Measurements from ENCODE around the gene TOM1L1. TPM values are rescaled to one million over a fixed set of nuclear protein-coding genes. Genes with fewer than 3 reads are reported as not detected.

TOM1L1 gene
- total RNA-seq, 2 experiments from 2014 or later, result 0.66 TPM; not detected in 1

- peaks cover 1% of the 10 kb centered on the region for H3K36me3 Mint-ChIP-seq
- no peaks in the 10 kb centered on the region for H3K27me3 Mint-ChIP-seq
- DNase-seq (no peak), ATAC-seq (no peak)
- H3K9me3 Mint-ChIP-seq (ENCODE audit: low read depth), result no peaks in the 10 kb centered on the region
- CTCF ChIA-PET, result no interaction called here
- no peak overlapping the region for H3K4me3 Mint-ChIP-seq
- H3K27ac Mint-ChIP-seq, result no peak overlapping the region
- peaks cover 19% of the 10 kb centered on the region for H3K4me1 Mint-ChIP-seq
Observed at GRCh38 chr17:54971901-54972300, 71.2 kb downstream of the TOM1L1 start.

GRCh38 chr17:54972406-54973138, 71.9 kb downstream of the TOM1L1 start:
- DNase-seq, result no peak
- CTCF ChIA-PET, result interaction anchor here (1.5 kb wide), 1 partner anchor 20 kb away, joined by 9 read pairs; no protein-coding TSS in a partner anchor
- Mint-ChIP-seq H3K9me3 (ENCODE audit: low read depth) (no peaks in the 10 kb centered on the region), H3K36me3 (peaks cover 1% of the 10 kb centered on the region), H3K4me3 (no peak overlapping the region), H3K27me3 (no peaks in the 10 kb centered on the region), H3K27ac (no peak overlapping the region), H3K4me1 (peaks cover 16% of the 10 kb centered on the region)
- ATAC-seq, result no peak

DNA sequence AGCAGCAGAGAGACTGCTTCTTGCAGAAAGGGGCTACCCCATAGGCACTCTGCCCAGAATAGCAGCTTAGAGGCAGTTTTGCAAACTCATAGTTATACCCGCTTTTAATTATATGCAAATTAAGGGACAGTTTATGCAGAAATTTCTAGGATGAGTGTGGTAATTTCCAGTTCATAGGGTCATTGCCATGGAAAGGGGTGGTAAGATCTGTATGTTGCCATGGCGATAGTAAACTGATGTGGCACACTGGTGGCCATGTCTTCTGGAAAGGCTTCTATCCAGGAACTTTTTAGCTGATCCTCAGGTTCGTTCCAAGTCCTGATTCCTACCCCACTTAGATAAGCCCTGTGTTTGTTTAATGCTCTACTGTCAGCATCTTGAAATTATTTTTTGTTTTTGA, 74.1 kb downstream of the TOM1L1 start:
- ATAC-seq (no peak), DNase-seq (no peak)
- Mint-ChIP-seq H3K27ac (no peak overlapping the region), H3K4me1 (peaks cover 17% of the 10 kb centered on the region), H3K36me3 (peaks cover 6% of the 10 kb centered on the region), H3K4me3 (no peak overlapping the region), H3K27me3 (no peaks in the 10 kb centered on the region), H3K9me3 (ENCODE audit: low read depth) (peaks cover 2% of the 10 kb centered on the region)
- CTCF ChIA-PET, result interaction anchor here (1.1 to 1.3 kb wide), 2 partner anchors 11 to 18 kb away, joined by 3 to 4 read pairs; no protein-coding TSS in a partner anchor

DNA sequence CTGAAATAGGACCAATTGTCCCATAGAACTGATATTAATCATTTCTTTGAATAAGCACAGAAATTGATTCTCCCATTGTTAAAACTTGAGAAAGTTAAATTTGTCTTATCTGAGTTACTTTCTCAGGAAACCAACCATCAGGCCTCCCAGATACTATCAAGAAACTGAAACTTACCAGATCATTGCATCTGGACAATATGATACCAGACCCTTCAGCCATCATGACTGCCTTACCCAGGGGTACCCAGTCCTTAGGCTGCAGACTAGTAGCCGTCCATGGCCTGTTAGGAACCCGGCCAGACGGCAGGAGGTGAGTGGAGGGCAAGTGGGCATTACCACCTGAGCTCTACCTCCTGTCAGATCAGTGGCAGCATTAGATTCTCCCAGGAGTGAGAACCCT, 75.7 kb downstream of the TOM1L1 start:
- CTCF ChIA-PET, result no interaction called here
- Mint-ChIP-seq H3K27me3 (no peaks in the 10 kb centered on the region), H3K36me3 (peaks cover 13% of the 10 kb centered on the region), H3K4me1 (peaks cover 14% of the 10 kb centered on the region), H3K27ac (no peak overlapping the region), H3K9me3 (ENCODE audit: low read depth) (peaks cover 2% of the 10 kb centered on the region), H3K4me3 (no peak overlapping the region)
- DNase-seq (no peak), ATAC-seq (no peak)

- Mint-ChIP-seq H3K4me1 (peaks cover 14% of the 10 kb centered on the region), H3K4me3 (no peak overlapping the region), H3K36me3 (peaks cover 13% of the 10 kb centered on the region), H3K27me3 (no peaks in the 10 kb centered on the region), H3K9me3 (ENCODE audit: low read depth) (peaks cover 2% of the 10 kb centered on the region), H3K27ac (no peak overlapping the region)
- ATAC-seq (no peak), DNase-seq (no peak)
- CTCF ChIA-PET, result no interaction called here
Observed at GRCh38 chr17:54977744-54978143, 77.1 kb downstream of the TOM1L1 start.

DNA sequence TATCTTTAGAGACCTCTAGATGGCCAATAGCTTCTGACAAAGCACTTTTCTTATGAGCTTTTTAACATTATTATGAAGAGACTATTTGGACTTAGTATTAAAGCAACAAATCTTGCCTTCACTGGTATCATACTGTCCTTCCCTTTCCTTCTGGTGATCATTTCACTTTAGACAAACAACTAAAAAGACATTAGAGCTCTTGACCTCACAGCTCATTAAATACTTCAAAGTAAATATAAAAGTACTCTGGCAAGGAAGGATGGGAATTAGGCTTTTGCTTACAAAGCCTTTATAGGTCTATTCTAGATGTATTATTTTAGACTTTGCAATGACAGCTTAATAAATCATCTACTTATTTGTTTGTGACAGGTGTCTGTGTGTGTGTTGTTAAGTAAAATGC, 79.0 kb downstream of the TOM1L1 start:
- CTCF ChIA-PET, result no interaction called here
- Mint-ChIP-seq H3K27me3 (no peaks in the 10 kb centered on the region), H3K9me3 (ENCODE audit: low read depth) (peaks cover 2% of the 10 kb centered on the region), H3K4me3 (no peak overlapping the region), H3K36me3 (peaks cover 13% of the 10 kb centered on the region), H3K4me1 (peaks cover 14% of the 10 kb centered on the region), H3K27ac (no peak overlapping the region)
- DNase-seq, result no peak
- no peak for ATAC-seq

DNA sequence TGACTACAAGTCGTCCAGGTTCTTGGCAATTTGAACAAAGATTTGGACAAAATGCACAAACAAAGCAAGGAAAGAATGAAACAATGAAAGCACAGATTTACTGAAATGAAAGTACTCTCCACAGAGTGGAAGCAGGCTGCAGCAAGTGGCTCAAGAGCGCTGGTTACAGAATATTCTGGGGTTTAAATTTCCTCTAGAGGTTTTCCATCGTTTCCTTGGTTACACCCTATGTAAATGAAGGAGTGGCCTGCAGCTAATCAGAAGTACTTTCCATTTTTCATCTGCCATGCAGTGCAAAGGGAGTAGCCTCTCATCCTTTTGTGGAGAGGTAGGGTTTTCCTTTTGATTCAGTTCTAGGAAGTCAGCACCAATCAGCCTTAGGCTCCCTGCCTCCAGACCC, 79.7 kb downstream of the TOM1L1 start:
- peaks cover 14% of the 10 kb centered on the region for H3K4me1 Mint-ChIP-seq
- H3K4me3 Mint-ChIP-seq, result no peak overlapping the region
- H3K27me3 Mint-ChIP-seq, result no peaks in the 10 kb centered on the region
- CTCF ChIA-PET, result no interaction called here
- H3K27ac Mint-ChIP-seq, result no peak overlapping the region
- no peak for ATAC-seq
- no peak for DNase-seq
- H3K9me3 Mint-ChIP-seq (ENCODE audit: low read depth), result peaks cover 2% of the 10 kb centered on the region
- H3K36me3 Mint-ChIP-seq, result peaks cover 13% of the 10 kb centered on the region

DNA sequence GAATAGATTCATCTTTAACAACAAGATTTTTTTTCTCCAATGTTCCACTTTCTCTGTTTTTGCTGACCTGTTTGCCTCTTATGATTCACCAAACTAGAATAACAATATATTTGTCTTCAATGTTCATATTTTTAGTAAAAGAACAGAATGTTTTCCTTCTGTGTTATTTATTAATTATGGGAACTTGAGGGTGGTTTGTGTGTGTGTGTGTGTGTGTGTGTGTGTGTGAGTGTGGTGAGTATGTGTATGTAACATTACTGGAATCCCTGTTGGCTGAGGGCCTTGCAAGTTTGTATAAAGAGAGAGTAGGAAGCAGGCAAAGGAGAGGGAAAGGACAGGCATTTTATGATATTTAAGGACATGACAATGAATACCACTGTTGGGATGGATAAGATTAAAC, 81.7 kb downstream of the TOM1L1 start:
- CTCF ChIA-PET, result no interaction called here
- H3K27me3 Mint-ChIP-seq, result no peaks in the 10 kb centered on the region
- peaks cover 4% of the 10 kb centered on the region for H3K4me1 Mint-ChIP-seq
- H3K4me3 Mint-ChIP-seq, result no peak overlapping the region
- H3K27ac Mint-ChIP-seq, result no peak overlapping the region
- DNase-seq (no peak), ATAC-seq (no peak)
- H3K9me3 Mint-ChIP-seq (ENCODE audit: low read depth), result peaks cover 2% of the 10 kb centered on the region
- H3K36me3 Mint-ChIP-seq, result peaks cover 13% of the 10 kb centered on the region

GRCh38 chr17:54983260-54983659, 82.6 kb downstream of the TOM1L1 start:
- peaks cover 13% of the 10 kb centered on the region for H3K36me3 Mint-ChIP-seq
- ATAC-seq (no peak), DNase-seq (no peak)
- peaks cover 4% of the 10 kb centered on the region for H3K4me1 Mint-ChIP-seq
- no peak overlapping the region for H3K4me3 Mint-ChIP-seq
- H3K9me3 Mint-ChIP-seq (ENCODE audit: low read depth), result peaks cover 2% of the 10 kb centered on the region
- CTCF ChIA-PET, result no interaction called here
- no peak overlapping the region for H3K27ac Mint-ChIP-seq
- no peaks in the 10 kb centered on the region for H3K27me3 Mint-ChIP-seq

DNA sequence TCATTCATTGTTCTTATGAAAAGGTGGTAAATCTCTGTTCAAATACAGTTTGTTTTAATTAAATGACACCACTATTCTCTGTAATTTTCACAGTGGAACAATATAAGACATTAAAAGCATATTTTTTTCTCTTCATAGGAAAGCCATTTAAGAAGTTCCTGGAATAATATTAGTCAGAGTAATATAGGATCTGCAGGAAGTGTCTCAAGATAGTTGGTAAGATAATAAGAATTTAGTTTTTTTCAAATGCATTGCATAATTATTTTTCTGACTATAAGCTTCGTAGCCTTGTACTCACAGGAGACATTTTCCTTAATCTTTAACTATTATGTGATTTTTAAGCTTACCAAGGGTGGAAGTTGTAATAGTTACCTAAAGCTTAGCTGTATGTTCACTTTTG, 84.8 kb downstream of the TOM1L1 start:
- Mint-ChIP-seq H3K9me3 (ENCODE audit: low read depth) (no peaks in the 10 kb centered on the region), H3K4me3 (no peak overlapping the region), H3K4me1 (no peaks in the 10 kb centered on the region), H3K27ac (no peak overlapping the region), H3K27me3 (no peaks in the 10 kb centered on the region), H3K36me3 (peaks cover 6% of the 10 kb centered on the region)
- DNase-seq, result no peak
- ATAC-seq, result no peak
- CTCF ChIA-PET, result interaction anchor here (1.0 to 1.9 kb wide), 5 partner anchors 11 to 529 kb away, joined by 3 to 5 read pairs (median 3); no protein-coding TSS in a partner anchor

DNA sequence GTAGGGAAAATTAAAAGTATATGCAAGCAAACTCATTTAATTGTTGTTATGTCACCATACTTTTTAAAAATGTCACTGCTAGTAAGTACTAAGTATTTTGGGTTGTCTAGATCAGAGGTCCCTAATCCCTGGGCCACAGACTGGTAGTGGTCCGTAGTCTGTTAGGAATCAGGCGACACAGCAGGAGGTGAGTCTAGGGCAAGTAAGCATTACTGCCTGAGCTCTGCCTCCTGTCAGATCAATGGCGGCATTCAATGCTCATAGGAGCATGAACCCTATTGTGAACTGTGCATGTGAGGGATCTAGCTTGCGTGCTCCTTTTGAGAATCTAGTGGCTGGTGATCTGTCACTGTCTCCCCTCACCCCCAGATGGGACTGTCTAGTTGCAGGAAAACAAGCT, 89.5 kb downstream of the TOM1L1 start:
- ATAC-seq (no peak), DNase-seq (no peak)
- H3K9me3 Mint-ChIP-seq (ENCODE audit: low read depth), result no peaks in the 10 kb centered on the region
- H3K27me3 Mint-ChIP-seq, result no peaks in the 10 kb centered on the region
- CTCF ChIA-PET, result interaction anchor here (7.2 kb wide), 1 partner anchor 366 kb away, joined by 62 read pairs; no protein-coding TSS in a partner anchor
- no peaks in the 10 kb centered on the region for H3K4me1 Mint-ChIP-seq
- H3K36me3 Mint-ChIP-seq, result peaks cover 1% of the 10 kb centered on the region
- no peak overlapping the region for H3K27ac Mint-ChIP-seq
- no peak overlapping the region for H3K4me3 Mint-ChIP-seq

DNA sequence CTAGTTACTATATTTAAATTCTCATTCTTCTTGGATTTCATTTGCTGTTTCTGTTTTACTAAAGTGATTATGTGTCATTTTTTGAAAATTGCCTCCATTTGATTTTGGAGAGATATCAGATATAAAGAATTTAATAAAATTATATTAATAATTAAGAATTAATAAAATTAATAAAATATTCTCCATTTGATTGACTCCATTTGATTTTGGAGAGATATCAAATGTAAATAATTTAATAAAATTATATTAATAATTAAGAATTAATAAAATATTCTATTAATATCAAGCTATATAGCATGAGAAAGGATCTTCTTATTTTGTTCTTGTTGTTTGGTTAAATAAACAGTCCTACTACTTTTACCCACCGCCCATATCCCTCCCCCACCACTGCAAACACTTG, 90.9 kb downstream of the TOM1L1 start:
- Mint-ChIP-seq H3K27ac (no peak overlapping the region), H3K4me3 (no peak overlapping the region), H3K36me3 (no peaks in the 10 kb centered on the region), H3K4me1 (no peaks in the 10 kb centered on the region), H3K9me3 (ENCODE audit: low read depth) (no peaks in the 10 kb centered on the region), H3K27me3 (no peaks in the 10 kb centered on the region)
- CTCF ChIA-PET, result interaction anchor here (0.9 to 7.2 kb wide), 10 partner anchors 11 to 524 kb away, joined by 3 to 62 read pairs (median 12); partner anchors contain the start of genes COX11 and STXBP4
- ATAC-seq (no peak), DNase-seq (no peak)

GRCh38 chr17:54992797-54993639, 92.4 kb downstream of the TOM1L1 start:
- H3K36me3 Mint-ChIP-seq, result no peaks in the 10 kb centered on the region
- H3K27ac Mint-ChIP-seq, result no peak overlapping the region
- ATAC-seq, result peak; percentile 51
- DNase-seq, result no peak
- H3K4me1 Mint-ChIP-seq, result no peaks in the 10 kb centered on the region
- no peaks in the 10 kb centered on the region for H3K9me3 Mint-ChIP-seq (ENCODE audit: low read depth)
- no peaks in the 10 kb centered on the region for H3K27me3 Mint-ChIP-seq
- CTCF ChIA-PET, result interaction anchor here (0.6 to 7.2 kb wide), 27 partner anchors 10 to 531 kb away, joined by 3 to 62 read pairs (median 5); partner anchors contain the start of genes COX11 and STXBP4
- H3K4me3 Mint-ChIP-seq, result no peak overlapping the region

Data from activated CD8-positive, alpha-beta memory T cell treated with anti-CD3 and anti-CD28 coated beads, Interleukin-2, amount 10 ng/mL, durations not matched to agents 7 days and 5 days (primary cell).